Measurements from ENCODE around the gene VSTM2B.

GRCh38 chr19:29491995-29492577 lies 33.7 kb upstream of the VSTM2B start:
- TF ChIP-seq, protein P1, sequence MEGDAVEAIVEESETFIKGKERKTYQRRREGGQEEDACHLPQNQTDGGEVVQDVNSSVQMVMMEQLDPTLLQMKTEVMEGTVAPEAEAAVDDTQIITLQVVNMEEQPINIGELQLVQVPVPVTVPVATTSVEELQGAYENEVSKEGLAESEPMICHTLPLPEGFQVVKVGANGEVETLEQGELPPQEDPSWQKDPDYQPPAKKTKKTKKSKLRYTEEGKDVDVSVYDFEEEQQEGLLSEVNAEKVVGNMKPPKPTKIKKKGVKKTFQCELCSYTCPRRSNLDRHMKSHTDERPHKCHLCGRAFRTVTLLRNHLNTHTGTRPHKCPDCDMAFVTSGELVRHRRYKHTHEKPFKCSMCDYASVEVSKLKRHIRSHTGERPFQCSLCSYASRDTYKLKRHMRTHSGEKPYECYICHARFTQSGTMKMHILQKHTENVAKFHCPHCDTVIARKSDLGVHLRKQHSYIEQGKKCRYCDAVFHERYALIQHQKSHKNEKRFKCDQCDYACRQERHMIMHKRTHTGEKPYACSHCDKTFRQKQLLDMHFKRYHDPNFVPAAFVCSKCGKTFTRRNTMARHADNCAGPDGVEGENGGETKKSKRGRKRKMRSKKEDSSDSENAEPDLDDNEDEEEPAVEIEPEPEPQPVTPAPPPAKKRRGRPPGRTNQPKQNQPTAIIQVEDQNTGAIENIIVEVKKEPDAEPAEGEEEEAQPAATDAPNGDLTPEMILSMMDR (IDR thresholded peaks at IDR 0.05), result no peak
- TF ChIP-seq POLR2AphosphoS5 (IDR thresholded peaks at IDR 0.05; ENCODE audit: low read depth, low read length) (no peak), REST (IDR thresholded peaks at IDR 0.05; ENCODE audit: insufficient read depth in 1 of 2, low read depth in 2 of 2, low read length in 1 of 2) (no peak), TCF7L2 (IDR thresholded peaks at IDR 0.05; ENCODE audit: low read depth, low read length) (no peak)
